Naive thymus-derived CD4-positive, alpha-beta T cell (primary cell): ENCODE measurements around the gene CYGB. TPM values are rescaled to one million over a fixed set of nuclear protein-coding genes. Genes with fewer than 3 reads are reported as not detected.

Experiments used
- ATAC-seq: fragments of 150-1000 bp; cut with Tn5 transposase; 2 replicates; pipeline ENCODE4 v1.10.0; 2021; ENCODE audit warnings: mild to moderate bottlenecking, moderate library complexity
- CTCF ChIA-PET: fragments of 350-600 bp; sonication (Branson Sonifier 250); formaldehyde crosslinking; loops from one replicate; lab custom pipeline; 2021; ENCODE audit warnings: antibody characterized with exemption; lab: Charles Lee
- POLR2A ChIA-PET: fragments of 350-600 bp; sonication (Branson Sonifier 250); formaldehyde crosslinking; loops from one replicate; lab custom pipeline; 2021; ENCODE audit warnings: antibody characterized with exemption, inconsistent platforms; lab: Charles Lee
- DNase-seq, 9 donors: peaks; one replicate each; pipeline versions ENCODE4 v3.0.0 to v3.0.0-alpha.2; 2020 to 2022; ENCODE audit warnings: mixed read lengths in 1 of 9
- H3K27ac ChIP-seq: one replicate; pipeline ENCODE4 v1.7.0; 2013; ENCODE audit warnings: mild to moderate bottlenecking, low read depth, low read length, moderate library complexity
- H3K27me3 ChIP-seq, 2 donors: one replicate each; pipeline ENCODE4 v1.7.0; 2013; ENCODE audit warnings: low read length in 2 of 2, mild to moderate bottlenecking in 2 of 2, moderate library complexity in 2 of 2; ENCODE audit not compliant: control insufficient read depth in 2 of 2, insufficient read depth in 2 of 2
- H3K36me3 ChIP-seq, 3 experiments: 1 replicate in 2 of 3; 2 replicates in 1 of 3; pipeline ENCODE4 v1.7.0; 2013; ENCODE audit warnings: low read length in 3 of 3, mild to moderate bottlenecking in 3 of 3, moderate library complexity in 1 of 3; ENCODE audit not compliant: insufficient read depth in 3 of 3, control insufficient read depth in 2 of 3
- H3K4me1 ChIP-seq, 2 donors: one replicate each; pipeline ENCODE4 v1.7.0; 2013; ENCODE audit warnings: low read length in 2 of 2, mild to moderate bottlenecking in 2 of 2, moderate library complexity in 1 of 2; ENCODE audit not compliant: control insufficient read depth in 2 of 2, insufficient read depth in 2 of 2
- H3K4me3 ChIP-seq: 2 replicates; pipeline ENCODE4 v1.7.0; 2013; ENCODE audit warnings: mild to moderate bottlenecking, low read length
- H3K9me3 ChIP-seq, 3 experiments: 1 replicate in 2 of 3; 2 replicates in 1 of 3; pipeline ENCODE4 v1.7.0; 2013; ENCODE audit warnings: low read length in 3 of 3; ENCODE audit not compliant: control insufficient read depth in 2 of 3
- H3K27ac Mint-ChIP-seq, 9 donors: one replicate each; pipeline ENCODE4 v1.8.0; 2020 to 2022; ENCODE audit warnings: mixed read lengths in 9 of 9, mild to moderate bottlenecking in 8 of 9, moderate library complexity in 5 of 9, inconsistent platforms in 2 of 9
- H3K27me3 Mint-ChIP-seq, 5 donors: one replicate each; pipeline ENCODE4 v1.8.0; 2021 to 2022; ENCODE audit warnings: mixed read lengths in 5 of 5, mild to moderate bottlenecking in 1 of 5
- H3K36me3 Mint-ChIP-seq, 5 donors: one replicate each; pipeline ENCODE4 v1.8.0; 2020 to 2022; ENCODE audit warnings: mixed read lengths in 5 of 5, mild to moderate bottlenecking in 3 of 5, inconsistent platforms in 1 of 5
- H3K4me1 Mint-ChIP-seq, 7 donors: one replicate each; pipeline ENCODE4 v1.8.0; 2020 to 2022; ENCODE audit warnings: mixed read lengths in 7 of 7, mild to moderate bottlenecking in 3 of 7, inconsistent platforms in 1 of 7
- H3K4me3 Mint-ChIP-seq, 10 donors: one replicate each; pipeline ENCODE4 v1.8.0; 2020 to 2022; ENCODE audit warnings: mild to moderate bottlenecking in 10 of 10, mixed read lengths in 10 of 10, moderate library complexity in 6 of 10, inconsistent platforms in 2 of 10
- H3K9me3 Mint-ChIP-seq, 11 donors: one replicate each; pipeline ENCODE4 v1.8.0; 2020 to 2022; ENCODE audit warnings: mixed read lengths in 11 of 11, mild to moderate bottlenecking in 4 of 11, inconsistent platforms in 1 of 11, moderate library complexity in 1 of 11
- intact Hi-C, 2 donors: fragments of 100-400 bp; cut with micrococcal nuclease; formaldehyde crosslinking; loops; one replicate each; pipeline ENCODE4 v1.15.1; 2023
- polyA plus RNA-seq, 2 donors: library from polyadenylated mRNA; unstranded; fragments of 300-500 nt; fragmentation: Illumina TruSeq; gene quantifications; one replicate each; pipeline ENCODE4 v1.2.3, GENCODE V29; 2021
- total RNA-seq, 6 experiments: library from RNA in 5 of 6; stranded (reverse) in 5 of 6; gene quantifications; 1 replicate in 5 of 6; 2 replicates in 1 of 6; pipeline ENCODE4 v1.2.3 and lab custom pipeline; 2021 to 2026

CYGB gene
- total and polyA plus RNA-seq, 7 experiments from 2014 or later = 0.33 to 0.35 TPM; not detected in 5

GRCh38 chr17:76556765-76557367 is 19.4 kb upstream of the CYGB start:
- DNase-seq (peak in 3 of 9 donors; percentile 50 to 58 (median 53)), ATAC-seq (peak; percentile 65)
- H3K27me3 Mint-ChIP-seq = no peaks in the 10 kb centered on the region
- peaks cover 4 to 14% (median 5%) of the 10 kb centered on the region in 5 donors for H3K36me3 Mint-ChIP-seq
- no peaks in the 10 kb centered on the region for H3K9me3 Mint-ChIP-seq
- H3K27me3 ChIP-seq = no peaks in the 10 kb centered on the region
- peak overlapping the region; percentile 93 for H3K27ac ChIP-seq
- peaks cover 23 to 31% of the 10 kb centered on the region in 2 donors for H3K4me1 ChIP-seq
- intact Hi-C loops = loop anchor here (1.0 to 5.0 kb wide), 8 partner anchors 34 to 616 kb away; partner anchors contain the start of genes JMJD6 (in 2 of the 2), METTL23 (in 2 of the 2), UBE2O (in 2 of the 2) and FBF1 (in 1 of the 2)
- peak overlapping the region; percentile 92 to 99 (median 98) for H3K4me3 Mint-ChIP-seq
- H3K4me3 ChIP-seq = peak overlapping the region; percentile 77
- peaks cover 25 to 65% (median 54%) of the 10 kb centered on the region in 7 donors for H3K4me1 Mint-ChIP-seq
- POLR2A ChIA-PET = interaction anchor here (0.6 to 2.6 kb wide), 14 partner anchors 10 to 575 kb away, joined by 3 to 14 read pairs (median 4); partner anchors contain the start of genes PRCD and SRSF2
- H3K27ac Mint-ChIP-seq = peak overlapping the region; percentile 90 to 99 (median 96)
- H3K36me3 ChIP-seq = peaks cover 3 to 9% (median 3%) of the 10 kb centered on the region in 3 experiments
- CTCF ChIA-PET = interaction anchor here (0.6 to 3.3 kb wide), 11 partner anchors 10 to 430 kb away, joined by 3 to 17 read pairs (median 5); partner anchors contain the start of gene AANAT
- no peaks in the 10 kb centered on the region for H3K9me3 ChIP-seq

DNA sequence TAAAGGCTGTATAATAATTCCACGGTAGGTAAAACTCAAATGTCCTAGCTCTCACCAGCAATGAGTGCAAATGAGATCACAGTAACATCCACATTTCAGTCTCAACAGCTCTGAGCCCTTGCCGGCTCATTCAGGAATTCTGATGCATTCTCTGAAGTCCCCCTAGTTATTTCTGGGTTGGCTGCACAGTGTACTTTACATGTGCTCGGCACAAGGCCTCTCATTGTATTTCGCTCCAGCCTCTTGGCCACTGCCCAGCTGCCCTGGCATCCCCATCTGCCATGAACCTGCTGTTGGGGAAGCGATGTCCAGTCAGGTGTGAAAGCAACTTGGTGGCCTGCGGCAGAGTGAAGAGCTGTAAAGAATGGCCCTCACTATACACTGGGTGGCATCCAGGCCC is 16.6 kb upstream of the CYGB start:
- POLR2A ChIA-PET = interaction anchor here (0.8 kb wide), 1 partner anchor 46 kb away, joined by 4 read pairs; no protein-coding TSS in a partner anchor
- DNase-seq = no peak
- peak overlapping the region in 1 of 9 donors; percentile 15 for H3K27ac Mint-ChIP-seq

GRCh38 chr17:76553178-76553908 is 15.8 kb upstream of the CYGB start:
- H3K4me3 Mint-ChIP-seq = no peak overlapping the region
- Histone ChIP-seq H3K36me3 (no peaks in the 10 kb centered on the region), H3K9me3 (no peaks in the 10 kb centered on the region), H3K4me1 (peaks cover 3 to 7% of the 10 kb centered on the region in 2 donors), H3K27ac (no peak overlapping the region), H3K4me3 (no peak overlapping the region), H3K27me3 (no peaks in the 10 kb centered on the region)
- peaks cover 0 to 5% (median 0%) of the 10 kb centered on the region in 5 donors for H3K36me3 Mint-ChIP-seq
- ChIA-PET POLR2A (interaction anchor here (0.8 kb wide), 1 partner anchor 46 kb away, joined by 4 read pairs; no protein-coding TSS in a partner anchor), CTCF (no interaction called here)
- peak overlapping the region in 1 of 9 donors; percentile 41 for H3K27ac Mint-ChIP-seq
- H3K27me3 Mint-ChIP-seq = no peaks in the 10 kb centered on the region
- DNase-seq = no peak
- intact Hi-C loops = no loop called here
- H3K9me3 Mint-ChIP-seq = no peaks in the 10 kb centered on the region
- peaks cover 14 to 37% (median 26%) of the 10 kb centered on the region in 7 donors for H3K4me1 Mint-ChIP-seq
- no peak for ATAC-seq

More for the DNA sequence above, 16.6 kb upstream of the CYGB start:
- peaks cover 10 to 13% of the 10 kb centered on the region in 2 donors for H3K4me1 ChIP-seq
- no peak for ATAC-seq
- Mint-ChIP-seq H3K27me3 (no peaks in the 10 kb centered on the region), H3K4me3 (no peak overlapping the region), H3K9me3 (no peaks in the 10 kb centered on the region), H3K4me1 (peaks cover 20 to 44% (median 34%) of the 10 kb centered on the region in 7 donors), H3K36me3 (peaks cover 0 to 8% (median 0%) of the 10 kb centered on the region in 5 donors)
- intact Hi-C loops = no loop called here
- CTCF ChIA-PET = no interaction called here
- no peak overlapping the region for H3K27ac ChIP-seq
- no peaks in the 10 kb centered on the region for H3K27me3 ChIP-seq
- H3K9me3 ChIP-seq = no peaks in the 10 kb centered on the region
- no peaks in the 10 kb centered on the region for H3K36me3 ChIP-seq
- H3K4me3 ChIP-seq = no peak overlapping the region

- Mint-ChIP-seq H3K4me3 (no peak overlapping the region), H3K9me3 (no peaks in the 10 kb centered on the region), H3K27ac (peak overlapping the region in 1 of 9 donors; percentile 67), H3K36me3 (peaks cover 0 to 2% (median 0%) of the 10 kb centered on the region in 5 donors), H3K27me3 (no peaks in the 10 kb centered on the region), H3K4me1 (peaks cover 10 to 22% (median 15%) of the 10 kb centered on the region in 7 donors)
- peaks cover 0 to 3% of the 10 kb centered on the region in 2 donors for H3K4me1 ChIP-seq
- ChIA-PET CTCF (interaction anchor here (0.8 to 1.8 kb wide), 3 partner anchors 20 to 85 kb away, joined by 3 to 11 read pairs (median 3); partner anchors contain the start of gene AANAT), POLR2A (interaction anchor here (0.6 to 1.5 kb wide), 3 partner anchors 16 to 133 kb away, joined by 3 to 5 read pairs (median 3); no protein-coding TSS in a partner anchor)
- no peaks in the 10 kb centered on the region for H3K27me3 ChIP-seq
- intact Hi-C loops = no loop called here
- H3K9me3 ChIP-seq = no peaks in the 10 kb centered on the region
- ATAC-seq (no peak), DNase-seq (no peak)
- H3K36me3 ChIP-seq = no peaks in the 10 kb centered on the region
- H3K4me3 ChIP-seq = no peak overlapping the region
- H3K27ac ChIP-seq = no peak overlapping the region
Observed at GRCh38 chr17:76551685-76552084, 14.2 kb upstream of the CYGB start.

DNA sequence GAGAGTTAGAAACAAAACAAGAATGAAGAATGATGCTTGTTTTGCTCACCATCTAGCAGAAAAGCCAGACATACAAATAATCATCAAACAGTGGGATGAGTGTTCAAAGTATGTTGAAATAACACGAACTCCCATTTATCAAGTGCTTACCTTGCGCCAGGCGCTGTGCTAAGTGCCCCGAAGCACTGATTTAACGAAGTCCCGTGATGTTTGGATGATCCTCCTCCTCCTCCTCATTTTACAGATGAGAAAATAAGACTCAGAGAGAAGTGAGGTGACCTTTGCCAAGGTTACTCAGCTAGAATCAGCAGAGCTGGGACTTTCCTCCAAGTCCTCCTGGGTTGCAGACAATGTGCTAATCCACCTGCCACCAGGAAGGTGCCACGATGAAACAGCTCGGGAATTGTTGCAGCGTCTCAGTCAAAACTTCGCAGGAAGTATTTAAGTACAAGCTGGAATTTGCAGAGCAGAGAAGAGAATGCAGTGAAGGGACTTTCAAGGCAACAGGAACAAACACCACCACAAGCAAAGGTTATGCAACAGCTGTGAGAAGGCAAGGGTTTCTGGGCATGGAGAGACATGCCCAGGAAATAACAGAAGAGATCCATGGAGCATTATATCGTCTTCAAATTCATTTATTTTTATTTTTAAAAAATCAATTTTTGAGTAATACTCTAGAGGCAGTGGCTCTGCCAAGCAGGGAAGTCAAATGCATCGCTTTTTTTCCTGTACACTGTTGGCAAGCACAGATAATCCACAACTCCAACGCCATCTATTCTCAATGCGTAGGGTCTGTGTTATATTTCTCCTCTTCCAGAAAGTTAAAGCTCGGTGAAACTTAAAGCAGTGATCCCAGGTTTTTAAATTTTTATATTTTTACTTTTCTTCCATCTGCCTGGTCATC is 13.5 kb upstream of the CYGB start:
- peaks cover 0 to 2% (median 0%) of the 10 kb centered on the region in 5 donors for H3K36me3 Mint-ChIP-seq
- no peaks in the 10 kb centered on the region for H3K9me3 Mint-ChIP-seq
- POLR2A ChIA-PET = interaction anchor here (0.9 to 1.5 kb wide), 3 partner anchors 11 to 36 kb away, joined by 3 read pairs; no protein-coding TSS in a partner anchor
- DNase-seq (no peak), ATAC-seq (no peak)
- H3K4me3 Mint-ChIP-seq = peak overlapping the region in 1 of 10 donors; percentile 73
- intact Hi-C loops = no loop called here
- no peak overlapping the region for H3K27ac ChIP-seq
- H3K4me1 Mint-ChIP-seq = peaks cover 6 to 17% (median 13%) of the 10 kb centered on the region in 7 donors
- no peaks in the 10 kb centered on the region for H3K36me3 ChIP-seq
- H3K27me3 Mint-ChIP-seq = no peaks in the 10 kb centered on the region
- H3K9me3 ChIP-seq = no peaks in the 10 kb centered on the region
- H3K27me3 ChIP-seq = no peaks in the 10 kb centered on the region
- H3K27ac Mint-ChIP-seq = peak overlapping the region in 1 of 9 donors; percentile 10
- CTCF ChIA-PET = interaction anchor here (0.8 to 1.8 kb wide), 3 partner anchors 21 to 84 kb away, joined by 3 to 11 read pairs (median 3); partner anchors contain the start of gene AANAT
- H3K4me3 ChIP-seq = no peak overlapping the region
- H3K4me1 ChIP-seq = no peaks in the 10 kb centered on the region
